Neural progenitor cell (in vitro differentiated cells): Measurements from ENCODE around the gene ANKRD22.

Source experiments
- CTCF ChIP-seq: fragments of 200-600 bp; sonication (generic); IDR thresholded peaks from 2 replicates; pipeline ENCODE4 v1.5.1; 2017; ENCODE audit warnings: antibody characterized with exemption, mild to moderate bottlenecking
- EZH2 ChIP-seq: fragments of 200-600 bp; sonication (generic); IDR thresholded peaks from 2 replicates; pipeline ENCODE4 v1.6.1; 2017; ENCODE audit warnings: antibody characterized with exemption, mild to moderate bottlenecking, moderate library complexity
- EZH2phosphoT487 ChIP-seq: fragments of 200-600 bp; sonication (generic); IDR thresholded peaks from 2 replicates; pipeline ENCODE4 v1.6.1; 2017; ENCODE audit warnings: antibody characterized with exemption

GRCh38 chr10:88866454-88866853, 14.8 kb upstream of the ANKRD22 start:
- TF ChIP-seq CTCF (no peak), EZH2 (no peak), EZH2phosphoT487 (no peak)
